Measurements from ENCODE around the gene SCNM1. TPM values are rescaled to one million over a fixed set of nuclear protein-coding genes. Genes with fewer than 3 reads are reported as not detected.
"Not testable (repeated sequence)": the region's sequence is repeated elsewhere in the genome, so short reads cannot be mapped to it uniquely, and the experiment has no call there.

SCNM1 gene
- total RNA-seq, 1 donor from 2014 or later, result 49.8 TPM

- no peak for DNase-seq (ENCODE audit: extremely low spot score, unreplicated experiment)
- H3K27ac Mint-ChIP-seq (ENCODE audit: unreplicated experiment), result no peak overlapping the region
- peaks cover 42% of the 10 kb centered on the region for H3K36me3 Mint-ChIP-seq (ENCODE audit: unreplicated experiment)
- H3K4me1 Mint-ChIP-seq (ENCODE audit: unreplicated experiment), result no peaks in the 10 kb centered on the region
- no peak overlapping the region for H3K4me3 Mint-ChIP-seq (ENCODE audit: unreplicated experiment)
- H3K9me3 Mint-ChIP-seq (ENCODE audit: unreplicated experiment), result no peaks in the 10 kb centered on the region
- TF ChIP-seq, protein P1, sequence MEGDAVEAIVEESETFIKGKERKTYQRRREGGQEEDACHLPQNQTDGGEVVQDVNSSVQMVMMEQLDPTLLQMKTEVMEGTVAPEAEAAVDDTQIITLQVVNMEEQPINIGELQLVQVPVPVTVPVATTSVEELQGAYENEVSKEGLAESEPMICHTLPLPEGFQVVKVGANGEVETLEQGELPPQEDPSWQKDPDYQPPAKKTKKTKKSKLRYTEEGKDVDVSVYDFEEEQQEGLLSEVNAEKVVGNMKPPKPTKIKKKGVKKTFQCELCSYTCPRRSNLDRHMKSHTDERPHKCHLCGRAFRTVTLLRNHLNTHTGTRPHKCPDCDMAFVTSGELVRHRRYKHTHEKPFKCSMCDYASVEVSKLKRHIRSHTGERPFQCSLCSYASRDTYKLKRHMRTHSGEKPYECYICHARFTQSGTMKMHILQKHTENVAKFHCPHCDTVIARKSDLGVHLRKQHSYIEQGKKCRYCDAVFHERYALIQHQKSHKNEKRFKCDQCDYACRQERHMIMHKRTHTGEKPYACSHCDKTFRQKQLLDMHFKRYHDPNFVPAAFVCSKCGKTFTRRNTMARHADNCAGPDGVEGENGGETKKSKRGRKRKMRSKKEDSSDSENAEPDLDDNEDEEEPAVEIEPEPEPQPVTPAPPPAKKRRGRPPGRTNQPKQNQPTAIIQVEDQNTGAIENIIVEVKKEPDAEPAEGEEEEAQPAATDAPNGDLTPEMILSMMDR (IDR thresholded peaks at IDR 0.05), result no peak
- H3K27me3 Mint-ChIP-seq (ENCODE audit: unreplicated experiment), result no peaks in the 10 kb centered on the region
Measured at GRCh38 chr1:151176514-151177045, 10.6 kb downstream of the SCNM1 start.

- no peak overlapping the region for H3K4me3 Mint-ChIP-seq (ENCODE audit: unreplicated experiment)
- no peaks in the 10 kb centered on the region for H3K9me3 Mint-ChIP-seq (ENCODE audit: unreplicated experiment)
- H3K4me1 Mint-ChIP-seq (ENCODE audit: unreplicated experiment), result peaks cover 13% of the 10 kb centered on the region
- TF ChIP-seq, protein P1 (IDR thresholded peaks at IDR 0.05), result no peak
- DNase-seq (ENCODE audit: extremely low spot score, unreplicated experiment), result no peak
- H3K27ac Mint-ChIP-seq (ENCODE audit: unreplicated experiment), result no peak overlapping the region
- no peaks in the 10 kb centered on the region for H3K27me3 Mint-ChIP-seq (ENCODE audit: unreplicated experiment)
- H3K36me3 Mint-ChIP-seq (ENCODE audit: unreplicated experiment), result peaks cover 45% of the 10 kb centered on the region
Measured at GRCh38 chr1:151184211-151184610, 18.3 kb downstream of the SCNM1 start.

- TF ChIP-seq, protein P1 (IDR thresholded peaks at IDR 0.05), result no peak
- DNase-seq (ENCODE audit: extremely low spot score, unreplicated experiment), result no peak
- Mint-ChIP-seq H3K27me3 (ENCODE audit: unreplicated experiment) (no peaks in the 10 kb centered on the region), H3K9me3 (ENCODE audit: unreplicated experiment) (no peaks in the 10 kb centered on the region), H3K27ac (ENCODE audit: unreplicated experiment) (no peak overlapping the region), H3K4me1 (ENCODE audit: unreplicated experiment) (peaks cover 18% of the 10 kb centered on the region), H3K4me3 (ENCODE audit: unreplicated experiment) (no peak overlapping the region), H3K36me3 (ENCODE audit: unreplicated experiment) (peaks cover 27% of the 10 kb centered on the region)
Measured at GRCh38 chr1:151187205-151187604, 21.3 kb downstream of the SCNM1 start.

DNA sequence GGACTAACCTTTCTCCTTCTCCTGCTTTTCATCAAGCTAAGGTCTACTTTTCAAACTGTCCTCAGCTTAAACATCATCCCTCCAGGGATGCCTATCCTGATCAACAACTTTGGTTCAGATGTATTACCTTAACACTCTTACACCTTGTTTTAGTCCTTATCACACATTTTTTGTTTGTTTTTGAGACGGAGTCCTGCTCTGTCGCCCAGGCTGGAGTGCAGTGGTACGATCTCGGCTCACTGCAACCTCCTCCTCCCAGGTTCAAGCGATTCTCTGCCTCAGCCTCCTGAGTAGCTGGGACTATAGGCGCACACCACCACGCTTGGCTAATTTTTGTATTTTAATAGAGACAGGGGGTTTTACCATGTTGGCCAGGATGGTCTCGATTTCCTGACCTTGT is 22.7 kb downstream of the SCNM1 start:
- H3K27me3 Mint-ChIP-seq (ENCODE audit: unreplicated experiment); H3K9me3 Mint-ChIP-seq (ENCODE audit: unreplicated experiment); DNase-seq (ENCODE audit: extremely low spot score, unreplicated experiment): not testable (repeated sequence)
- H3K27ac Mint-ChIP-seq (ENCODE audit: unreplicated experiment), result peak overlapping the region; percentile 98
- peak overlapping the region; percentile 96 for H3K4me3 Mint-ChIP-seq (ENCODE audit: unreplicated experiment)
- H3K4me1 Mint-ChIP-seq (ENCODE audit: unreplicated experiment), result peaks cover 18% of the 10 kb centered on the region
- peaks cover 17% of the 10 kb centered on the region for H3K36me3 Mint-ChIP-seq (ENCODE audit: unreplicated experiment)

DNA sequence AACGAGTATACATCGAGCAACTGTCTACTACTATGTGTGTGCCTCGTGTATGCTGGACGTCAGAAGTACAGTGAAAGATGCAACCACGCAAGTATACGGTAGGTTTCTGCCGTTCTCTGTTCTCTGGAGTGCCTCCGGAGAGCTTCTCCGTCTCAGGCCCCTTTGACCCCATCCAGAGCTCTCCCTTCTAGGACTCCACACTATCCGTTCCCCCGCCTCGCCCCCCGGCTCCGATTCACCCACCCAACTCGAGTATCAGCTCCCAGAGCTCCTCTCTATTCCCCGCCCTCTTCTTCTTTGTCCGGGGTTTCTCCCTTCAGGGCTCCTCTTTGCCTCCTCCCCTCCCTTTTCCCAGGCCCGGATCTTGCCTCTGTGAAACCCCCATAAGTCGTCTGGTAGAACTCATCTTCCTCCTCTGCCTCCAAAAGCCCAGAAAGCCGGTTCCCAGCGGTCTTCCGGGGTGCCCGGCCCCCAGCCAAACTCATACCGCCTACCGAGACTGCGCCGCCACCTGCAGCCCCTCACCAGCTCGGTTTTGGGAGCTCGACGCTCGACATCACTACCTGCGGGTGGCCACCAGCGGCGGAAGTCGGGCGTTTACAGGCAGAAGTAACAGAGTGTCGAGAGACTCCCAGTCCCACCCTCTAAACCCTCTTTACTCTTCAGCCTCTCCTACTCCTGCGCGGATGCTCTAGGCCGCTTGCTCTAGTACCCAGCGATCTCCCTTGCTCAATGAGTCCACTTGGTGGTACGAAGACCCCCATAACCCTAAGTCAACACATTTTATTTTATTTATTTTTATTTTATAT is 23.9 kb downstream of the SCNM1 start, which contains the start of gene VPS72:
Gene VPS72 (minus strand): TSS at position 561 of the 809 bp plus-strand sequence. CDS start 76 bp downstream, at position 485.
- H3K4me3 Mint-ChIP-seq (ENCODE audit: unreplicated experiment), result peak within 1 kb of the TSS; percentile 96
- TF ChIP-seq, protein P1 (IDR thresholded peaks at IDR 0.05), result no peak
- H3K27ac Mint-ChIP-seq (ENCODE audit: unreplicated experiment), result peak within 1 kb of the TSS; percentile 98
- peaks cover 9% of the 10 kb centered on the region for H3K36me3 Mint-ChIP-seq (ENCODE audit: unreplicated experiment)
- H3K9me3 Mint-ChIP-seq (ENCODE audit: unreplicated experiment), result no peaks in the 10 kb centered on the region
- H3K4me1 Mint-ChIP-seq (ENCODE audit: unreplicated experiment), result peaks cover 19% of the 10 kb centered on the region
- H3K27me3 Mint-ChIP-seq (ENCODE audit: unreplicated experiment), result no peaks in the 10 kb centered on the region
- peak; percentile 93 for DNase-seq (ENCODE audit: extremely low spot score, unreplicated experiment)

Data from osteocyte (in vitro differentiated cells).